CD4-positive, alpha-beta T cell treated with Interleukin-10 for 1 hour (primary cell): ENCODE results near the gene DPT.

Source experiments
- DNase-seq: peaks from one replicate; pipeline ENCODE4 v3.0.0-alpha.2; 2020

The DPT gene

DNA sequence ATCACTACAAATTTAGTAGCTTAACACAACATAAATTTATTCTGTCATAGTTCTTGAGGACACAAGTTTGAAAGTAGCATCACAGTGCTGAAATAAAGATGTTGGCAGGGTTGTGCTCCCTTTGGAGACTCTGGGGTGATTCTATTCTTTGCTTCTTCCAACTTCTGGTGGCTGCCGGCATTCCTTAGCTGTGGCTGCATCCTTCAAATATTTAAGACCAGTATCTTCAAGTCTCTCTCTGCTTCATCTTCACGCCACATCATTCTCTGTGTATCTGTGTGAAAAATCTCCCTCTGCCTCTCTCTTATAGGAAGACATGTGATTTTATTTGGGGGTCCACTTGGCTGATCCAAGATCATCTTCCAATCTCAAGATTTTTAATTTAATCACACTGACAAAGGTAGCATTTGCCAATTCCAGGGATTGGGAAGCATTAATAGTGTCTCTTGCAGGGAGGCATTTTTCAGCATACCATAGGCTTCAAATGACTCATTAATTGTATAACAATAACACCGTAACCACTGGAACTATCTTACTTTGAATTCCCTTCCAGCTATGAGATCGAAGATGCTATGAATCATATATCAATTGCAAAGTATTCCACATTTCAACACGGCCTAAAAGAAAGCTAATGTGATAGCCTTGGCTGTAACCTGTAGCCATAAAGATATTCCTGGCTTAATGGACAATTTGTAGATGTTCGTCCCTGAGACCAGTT is 74.6 kb downstream of the DPT start:
- DNase-seq = no peak

DNA sequence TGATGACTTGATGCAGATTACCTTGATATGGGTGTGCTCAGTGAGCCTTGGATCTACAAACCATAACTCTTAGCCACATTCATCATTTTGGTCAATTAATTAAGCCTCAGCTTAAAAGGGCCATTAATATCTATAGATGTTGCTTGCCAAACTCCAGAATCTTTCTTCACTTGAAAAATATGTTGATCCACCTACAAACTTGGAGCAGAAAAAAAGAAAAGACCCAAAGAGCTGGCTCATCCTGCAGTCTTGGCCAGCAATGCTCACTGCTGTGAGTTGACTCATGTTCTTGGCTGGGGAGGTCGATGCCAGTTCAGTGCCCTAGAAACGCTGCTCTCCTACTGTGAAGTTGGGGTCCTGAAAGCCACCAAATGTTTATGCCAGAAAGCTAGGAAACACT is 75.4 kb downstream of the DPT start:
- DNase-seq = no peak

DNA sequence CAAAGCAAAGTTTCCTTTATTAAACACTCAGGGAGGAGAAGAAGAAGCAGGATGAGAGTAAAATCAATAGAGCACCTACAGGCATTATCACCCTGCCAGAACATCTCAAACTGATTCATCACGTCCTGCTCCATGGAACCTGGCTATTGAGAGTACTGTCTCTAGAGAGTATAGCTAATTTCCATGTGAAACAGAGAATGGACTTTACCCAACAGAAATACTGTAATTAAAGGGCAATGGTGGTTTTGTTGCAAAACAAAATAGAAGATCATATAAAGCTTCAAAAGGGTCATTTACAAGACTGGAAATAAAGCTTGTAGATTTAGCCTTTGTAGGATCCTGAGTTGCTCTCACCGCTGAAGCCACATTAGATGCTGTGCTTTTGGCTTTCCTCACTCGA is 83.3 kb downstream of the DPT start:
- no peak for DNase-seq
